GM23248 (cell line): ENCODE data around the gene HERC3. TPM values are rescaled to one million over a fixed set of nuclear protein-coding genes. Genes with fewer than 3 reads are reported as not detected.

Source experiments
- DNase-seq: peaks from one replicate; pipeline ENCODE4 v3.0.0-alpha.2; 2015
- H2AFZ ChIP-seq: fragments of 200-600 bp; sonication (generic); 2 replicates; pipeline ENCODE4 v1.6.1; 2016; ENCODE audit warnings: antibody characterized with exemption
- H3F3A ChIP-seq: fragments of 200-600 bp; sonication (generic); 2 replicates; pipeline ENCODE4 v1.6.1; 2016; ENCODE audit warnings: mild to moderate bottlenecking, antibody characterized with exemption, mixed run types; ENCODE audit not compliant: insufficient read depth
- H3K27ac ChIP-seq: fragments of 200-600 bp; sonication (generic); 2 replicates; pipeline ENCODE4 v1.5.1; 2016; ENCODE audit warnings: mild to moderate bottlenecking
- H3K27me3 ChIP-seq: fragments of 200-600 bp; sonication (generic); replicated peaks from 2 replicates; pipeline ENCODE4 v1.6.1; 2016; ENCODE audit warnings: mild to moderate bottlenecking; ENCODE audit not compliant: insufficient read depth
- H3K36me3 ChIP-seq: fragments of 200-600 bp; sonication (generic); 2 replicates; pipeline ENCODE4 v1.6.1; 2016; ENCODE audit warnings: low read depth, mild to moderate bottlenecking
- H3K4me1 ChIP-seq: fragments of 200-600 bp; sonication (generic); 2 replicates; pipeline ENCODE4 v1.6.1; 2016; ENCODE audit warnings: mild to moderate bottlenecking; ENCODE audit not compliant: insufficient read depth
- H3K4me2 ChIP-seq: fragments of 200-600 bp; sonication (generic); one replicate; pipeline ENCODE4 v1.6.1; 2016; ENCODE audit warnings: mild to moderate bottlenecking; ENCODE audit not compliant: unreplicated experiment
- H3K4me3 ChIP-seq: fragments of 200-600 bp; sonication (generic); 2 replicates; pipeline ENCODE4 v1.5.1; 2016; ENCODE audit warnings: mild to moderate bottlenecking
- H3K79me2 ChIP-seq: fragments of 200-600 bp; sonication (generic); 2 replicates; pipeline ENCODE4 v1.6.1; 2016; ENCODE audit warnings: mild to moderate bottlenecking; ENCODE audit not compliant: insufficient read depth
- H3K9ac ChIP-seq: fragments of 200-600 bp; sonication (generic); 2 replicates; pipeline ENCODE4 v1.6.1; 2016; ENCODE audit warnings: mild to moderate bottlenecking
- H3K9me2 ChIP-seq: fragments of 200-600 bp; sonication (generic); 2 replicates; pipeline ENCODE4 v1.6.1; 2016; ENCODE audit warnings: mixed run types, mild to moderate bottlenecking, moderate library complexity; ENCODE audit not compliant: insufficient read depth
- H3K9me3 ChIP-seq: fragments of 200-600 bp; sonication (generic); one replicate; pipeline ENCODE4 v1.6.1; 2017; ENCODE audit warnings: low read depth
- H4K20me1 ChIP-seq: fragments of 200-600 bp; sonication (generic); 2 replicates; pipeline ENCODE4 v1.6.0; 2016; ENCODE audit not compliant: insufficient read depth
- EZH2 ChIP-seq: fragments of 200-600 bp; sonication (generic); IDR thresholded peaks from 2 replicates; pipeline ENCODE4 v1.6.1; 2018; ENCODE audit warnings: antibody characterized with exemption, mild to moderate bottlenecking; ENCODE audit not compliant: insufficient read depth, poor library complexity, severe bottlenecking
- EZH2phosphoT487 ChIP-seq: fragments of 200-600 bp; sonication (generic); IDR thresholded peaks from 2 replicates; pipeline ENCODE4 v1.6.1; 2018; ENCODE audit warnings: antibody characterized with exemption, moderate library complexity, mild to moderate bottlenecking, low read depth; ENCODE audit not compliant: insufficient read depth
- WGBS, 2 experiments: methylation state at CpG; one replicate each; pipeline ENCODE4 v1.1.6; 2015 to 2017; ENCODE audit warnings: low lambda C conversion rate in 2 of 2, low coverage in 1 of 2; ENCODE audit errors: missing lambda C conversion rate in 2 of 2; 5-methylcytosine and 5-hydroxymethylcytosine counted together
- in situ Hi-C: fragments of 300-500 bp; cut with MboI; formaldehyde crosslinking; loops from 2 replicates; pipeline ENCODE4 v1.15.0; 2020
- polyA plus RNA-seq: library from polyadenylated mRNA; unstranded; fragments of >200 nt; fragmentation: Nextera tagmentation; extraction: Ambion mirVana; gene quantifications from 2 replicates; pipeline ENCODE4 v1.2.1, GENCODE V29; 2016
- total RNA-seq: library from RNA; depleted of rRNA; stranded (reverse); fragments of >200 nt; shearing (Covaris generic); gene quantifications from 2 replicates; pipeline ENCODE4 v1.2.3, GENCODE V29; 2014

Gene HERC3
- total and polyA plus RNA-seq, 2 experiments from 2014 or later, result 25.8 to 27.6 TPM

DNA sequence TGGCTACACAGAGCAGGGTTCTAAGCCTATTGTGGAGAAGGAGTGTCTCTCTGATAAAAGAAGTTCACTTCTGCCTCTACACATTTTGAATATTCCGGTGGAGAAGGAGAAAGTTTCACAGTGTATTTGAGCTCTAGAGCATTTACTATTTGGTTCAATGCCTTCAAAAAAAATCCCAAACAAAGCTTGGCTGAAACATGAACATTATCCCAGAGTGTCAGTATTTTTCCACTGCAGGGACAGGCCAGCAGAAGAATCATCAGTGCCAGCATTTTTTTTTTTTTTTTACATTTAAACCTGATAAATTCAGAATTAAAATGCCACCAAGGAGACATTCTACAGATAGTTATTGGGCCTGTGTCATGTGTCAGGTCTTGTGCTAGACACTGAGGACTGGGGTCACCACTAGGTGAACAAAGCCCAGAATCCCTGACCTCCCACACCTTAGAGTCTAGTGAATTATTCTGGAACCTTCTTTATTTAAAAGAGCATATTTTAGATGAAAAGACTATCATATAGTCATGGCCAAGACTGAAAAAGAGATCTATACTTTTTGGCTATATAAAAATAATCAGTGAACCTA is 153.4 kb downstream of the HERC3 start:
- peaks cover 9% of the 10 kb centered on the region; the same call in 1 of the 2 replicates for H3K4me1 ChIP-seq
- peaks cover 3% of the 10 kb centered on the region; the same call in 1 of the 2 replicates for H3F3A ChIP-seq
- H4K20me1 ChIP-seq, result no peaks in the 10 kb centered on the region
- no peak for TF ChIP-seq EZH2
- no peak for TF ChIP-seq EZH2phosphoT487
- H3K36me3 ChIP-seq, result no peaks in the 10 kb centered on the region
- H3K9me2 ChIP-seq, result no peaks in the 10 kb centered on the region
- H3K27me3 ChIP-seq, result no peaks in the 10 kb centered on the region
- no peak overlapping the region for H3K4me3 ChIP-seq
- in situ Hi-C loops, result no loop called here
- WGBS, 2 experiments, result 14 to 15% methylated on average over 1 of the region's 1 CpG
- H2AFZ ChIP-seq, result no peak overlapping the region
- no peak for DNase-seq
- H3K9ac ChIP-seq, result no peak overlapping the region
- H3K9me3 ChIP-seq, result no peaks in the 10 kb centered on the region
- no peak overlapping the region for H3K27ac ChIP-seq
- no peaks in the 10 kb centered on the region for H3K79me2 ChIP-seq
- no peak overlapping the region for H3K4me2 ChIP-seq

GRCh38 chr4:88746206-88746605 is 153.9 kb downstream of the HERC3 start:
- H3K9ac ChIP-seq, result no peak overlapping the region

DNA sequence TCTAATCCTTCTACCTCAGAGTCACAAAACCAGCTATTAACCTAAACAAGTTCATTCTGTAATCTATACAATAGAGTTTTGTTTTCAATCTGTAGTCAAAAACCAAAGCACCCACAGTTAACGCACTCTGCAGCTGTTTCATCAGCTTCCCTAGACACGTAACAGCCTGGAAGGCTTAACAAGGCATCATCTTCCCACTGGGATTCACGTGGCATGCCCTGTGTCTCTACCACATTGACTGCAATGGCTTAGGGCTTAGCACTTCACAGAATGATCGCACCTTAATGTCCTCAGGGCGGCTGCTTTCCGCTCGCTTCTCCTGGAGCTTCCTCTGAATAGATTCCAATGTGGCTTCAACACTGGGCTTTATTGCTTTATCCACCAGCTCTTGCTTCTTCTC is 155.1 kb downstream of the HERC3 start:
- in situ Hi-C loops, result no loop called here

More at GRCh38 chr4:88746206-88746605, 153.9 kb downstream of the HERC3 start:
- in situ Hi-C loops, result no loop called here
- H3K27me3 ChIP-seq, result no peaks in the 10 kb centered on the region
- no peaks in the 10 kb centered on the region for H3K9me2 ChIP-seq
- no peak for DNase-seq
- H3K36me3 ChIP-seq, result no peaks in the 10 kb centered on the region
- H3K79me2 ChIP-seq, result no peaks in the 10 kb centered on the region
- H3K4me3 ChIP-seq, result no peak overlapping the region
- TF ChIP-seq EZH2 (no peak), EZH2phosphoT487 (no peak)
- peaks cover 9% of the 10 kb centered on the region; the same call in 1 of the 2 replicates for H3K4me1 ChIP-seq
- 12 to 18% methylated on average over 5 of the region's 5 CpGs for WGBS, 2 experiments
- no peak overlapping the region for H3K4me2 ChIP-seq
- H2AFZ ChIP-seq, result no peak overlapping the region
- H3F3A ChIP-seq, result peaks cover 3% of the 10 kb centered on the region; the same call in 1 of the 2 replicates
- no peaks in the 10 kb centered on the region for H4K20me1 ChIP-seq
- H3K27ac ChIP-seq, result no peak overlapping the region
- no peaks in the 10 kb centered on the region for H3K9me3 ChIP-seq

GRCh38 chr4:88750369-88750768 is 158.1 kb downstream of the HERC3 start:
- H3K79me2 ChIP-seq, result no peaks in the 10 kb centered on the region
- no peak overlapping the region for H2AFZ ChIP-seq
- 90 to 94% methylated on average over 10 of the region's 10 CpGs for WGBS, 2 experiments
- no peaks in the 10 kb centered on the region for H3K27me3 ChIP-seq
- no peak overlapping the region for H3K27ac ChIP-seq
- no peaks in the 10 kb centered on the region for H3K9me3 ChIP-seq
- in situ Hi-C loops, result no loop called here
- no peaks in the 10 kb centered on the region for H3F3A ChIP-seq
- H3K4me3 ChIP-seq, result no peak overlapping the region
- DNase-seq, result no peak
- H3K9me2 ChIP-seq, result no peaks in the 10 kb centered on the region
- H3K4me2 ChIP-seq, result no peak overlapping the region
- H3K4me1 ChIP-seq, result no peaks in the 10 kb centered on the region
- no peaks in the 10 kb centered on the region for H4K20me1 ChIP-seq
- no peak overlapping the region for H3K9ac ChIP-seq
- no peak for TF ChIP-seq EZH2phosphoT487
- no peak for TF ChIP-seq EZH2
- H3K36me3 ChIP-seq, result no peaks in the 10 kb centered on the region

More for the DNA sequence above, 155.1 kb downstream of the HERC3 start:
- Histone ChIP-seq H3K27me3 (no peaks in the 10 kb centered on the region), H3K9me2 (no peaks in the 10 kb centered on the region), H3K9ac (no peak overlapping the region), H3K4me2 (no peak overlapping the region), H2AFZ (no peak overlapping the region), H3K9me3 (no peaks in the 10 kb centered on the region), H4K20me1 (no peaks in the 10 kb centered on the region), H3K4me1 (peaks cover 9% of the 10 kb centered on the region; the same call in 1 of the 2 replicates), H3K27ac (no peak overlapping the region), H3K79me2 (no peaks in the 10 kb centered on the region), H3F3A (peaks cover 3% of the 10 kb centered on the region; the same call in 1 of the 2 replicates), H3K4me3 (no peak overlapping the region), H3K36me3 (no peaks in the 10 kb centered on the region)
- DNase-seq, result no peak
- TF ChIP-seq EZH2 (no peak), EZH2phosphoT487 (no peak)
- WGBS, 2 experiments, result 97% methylated on average over 7 of the region's 7 CpGs
